Right ventricle myocardium superior (tissue), 1 donor: ENCODE measurements around the gene BPGM. TPM values are rescaled to one million over a fixed set of nuclear protein-coding genes. Genes with fewer than 3 reads are reported as not detected.

ENCODE experiments used
- ATAC-seq: fragments of 200-7000 bp; cut with Tn5 transposase; one replicate; pipeline ENCODE4 v1.9.1; 2020; ENCODE audit warnings: mild to moderate bottlenecking; ENCODE audit not compliant: poor library complexity
- DNase-seq: peaks from one replicate; pipeline ENCODE4 v3.0.0-alpha.2; 2020
- intact Hi-C: fragments of 100-400 bp; cut with DNase I; formaldehyde crosslinking; loops from one replicate; pipeline ENCODE4 v1.11.2; 2022
- long read RNA-seq: library from polyadenylated mRNA; unstranded; transcript quantifications from one replicate; pipeline ENCODE4 v2.0.0, GENCODE V29; 2021
- total RNA-seq: library from RNA; stranded (reverse); fragmentation: NEBNext Ultra II Directional; extraction: Animal tissue kit (Norgen Biotek cat#: 25700); gene quantifications from one replicate; pipeline ENCODE4 v1.2.1, GENCODE V29; 2021
- donor health status: DM: no; HTN: yes; CAD: no; lungs with severe emphysema.

BPGM gene
- 12.3 TPM for total RNA-seq
- long read RNA-seq, transcript BPGM-201 (3 exons, 1,753 nt), result major isoform, 26 of 32 reads
- long read RNA-seq, partial matches to known transcripts, result 6 of 32 reads
- long read RNA-seq, other reads (novel, unspliced or antisense), result 0 of 32 reads

GRCh38 chr7:134646425-134647305, at the start of gene BPGM:
Gene BPGM (plus strand): TSS chr7:134646853. CDS start chr7:134661508, 14,655 bp downstream.
- ATAC-seq (peak; percentile 100), DNase-seq (peak; percentile 95)
- intact Hi-C loops, result no loop called here

- intact Hi-C loops, result no loop called here
- ATAC-seq, result no peak
- no peak for DNase-seq
Observed at GRCh38 chr7:134599371-134599770, 47.3 kb upstream of the BPGM start.

GRCh38 chr7:134601459-134601858, 45.2 kb upstream of the BPGM start:
- DNase-seq (no peak), ATAC-seq (no peak)
- intact Hi-C loops, result loop anchor here (10.0 kb wide), 1 partner anchor 57 kb away; the partner anchor contains the start of gene AKR1B15

GRCh38 chr7:134602881-134603451, 43.7 kb upstream of the BPGM start:
- no peak for ATAC-seq

GRCh38 chr7:134605978-134606923, 40.4 kb upstream of the BPGM start:
- peak; percentile 69 for DNase-seq
- ATAC-seq, result peak; percentile 95
- intact Hi-C loops, result loop anchor here (2.0 to 10.0 kb wide), 2 partner anchors 61 to 91 kb away; partner anchors contain the start of gene AKR1B15

More at GRCh38 chr7:134602881-134603451, 43.7 kb upstream of the BPGM start:
- DNase-seq, result no peak
- intact Hi-C loops, result loop anchor here (2.0 to 10.0 kb wide), 2 partner anchors 58 to 170 kb away; partner anchors contain the start of gene AKR1B15

GRCh38 chr7:134611611-134612151, 35.0 kb upstream of the BPGM start:
- no peak for DNase-seq
- no peak for ATAC-seq
- intact Hi-C loops, result no loop called here

GRCh38 chr7:134612197-134612596, 34.5 kb upstream of the BPGM start:
- no peak for ATAC-seq
- intact Hi-C loops, result no loop called here
- no peak for DNase-seq

- DNase-seq, result no peak
- ATAC-seq, result peak; percentile 71
- intact Hi-C loops, result no loop called here
Observed at GRCh38 chr7:134613623-134614347, 32.9 kb upstream of the BPGM start.

GRCh38 chr7:134616611-134617010, 30.0 kb upstream of the BPGM start:
- DNase-seq, result no peak
- intact Hi-C loops, result no loop called here
- ATAC-seq, result no peak

- ATAC-seq, result no peak
- DNase-seq, result no peak
- intact Hi-C loops, result no loop called here
Observed at GRCh38 chr7:134618756-134619530, 27.7 kb upstream of the BPGM start.

GRCh38 chr7:134619627-134620331, 26.9 kb upstream of the BPGM start:
- DNase-seq (no peak), ATAC-seq (no peak)
- intact Hi-C loops, result no loop called here

- no peak for ATAC-seq
- no peak for DNase-seq
- intact Hi-C loops, result no loop called here
Observed at GRCh38 chr7:134622303-134622995, 24.2 kb upstream of the BPGM start.

GRCh38 chr7:134623193-134623592, 23.5 kb upstream of the BPGM start:
- no peak for ATAC-seq
- DNase-seq, result no peak
- intact Hi-C loops, result no loop called here

GRCh38 chr7:134625550-134625949, 21.1 kb upstream of the BPGM start:
- no peak for ATAC-seq
- intact Hi-C loops, result no loop called here
- DNase-seq, result no peak

- ATAC-seq, result no peak
- intact Hi-C loops, result no loop called here
Observed at GRCh38 chr7:134627109-134627774, 19.4 kb upstream of the BPGM start.

More at GRCh38 chr7:134627109-134627774, 19.4 kb upstream of the BPGM start:
- DNase-seq, result no peak
